IMR-90 (cell line): ENCODE measurements around the gene BAD. TPM values are rescaled to one million over a fixed set of nuclear protein-coding genes. Genes with fewer than 3 reads are reported as not detected.

Source experiments
- ATAC-seq: fragments of 200-7000 bp; cut with Tn5 transposase; 2 replicates; pipeline ENCODE4 v1.9.1; 2020; ENCODE audit warnings: low read depth, mild to moderate bottlenecking, moderate library complexity
- BruUV-seq: library from RNA; stranded (reverse); fragments of 400-500 nt; replicated peaks from 2 replicates; lab custom pipeline; 2021; lab: Mats Ljungman, UMichigan
- CTCF ChIA-PET: fragments of 300-600 bp; formaldehyde crosslinking; extraction: SDS; loops from one replicate; lab custom pipeline; 2021; ENCODE audit warnings: antibody characterized with exemption; lab: Yijun Ruan, JAX
- POLR2A ChIA-PET: fragments of 300-600 bp; sonication (Branson Sonifier 250); formaldehyde crosslinking; loops from one replicate; lab custom pipeline; 2022; ENCODE audit warnings: antibody characterized with exemption; ENCODE audit not compliant: unreplicated experiment; lab: Charles Lee
- DNase-seq: peaks from one replicate; pipeline ENCODE4 v3.0.0; 2013
- H2AFZ ChIP-seq: replicated peaks from 2 replicates; pipeline ENCODE3; 2013; ENCODE audit warnings: low read length, mild to moderate bottlenecking; ENCODE audit not compliant: poor library complexity
- H2AK5ac ChIP-seq: 2 replicates; pipeline ENCODE4 v1.6.1; 2013; ENCODE audit warnings: low read depth, low read length, inconsistent platforms
- H2AK9ac ChIP-seq: replicated peaks from 2 replicates; pipeline ENCODE3; 2013; ENCODE audit warnings: mild to moderate bottlenecking, low read depth, low read length, moderate library complexity; ENCODE audit not compliant: poor library complexity
- H2BK120ac ChIP-seq: 2 replicates; pipeline ENCODE4 v1.6.1; 2013; ENCODE audit warnings: low read depth, low read length, inconsistent platforms
- H2BK15ac ChIP-seq: 3 replicates; pipeline ENCODE4 v1.6.1; 2013; ENCODE audit warnings: low read depth, low read length, inconsistent platforms
- H2BK20ac ChIP-seq: 2 replicates; pipeline ENCODE4 v1.6.1; 2013; ENCODE audit warnings: low read depth, mild to moderate bottlenecking, inconsistent platforms, low read length, moderate library complexity
- H2BK5ac ChIP-seq: 2 replicates; pipeline ENCODE4 v1.6.1; 2013; ENCODE audit warnings: mild to moderate bottlenecking, low read depth, low read length, inconsistent platforms; ENCODE audit not compliant: poor library complexity, severe bottlenecking
- H3K14ac ChIP-seq: replicated peaks from 2 replicates; pipeline ENCODE4 v1.6.1; 2013; ENCODE audit warnings: low read depth, low read length, inconsistent platforms
- H3K18ac ChIP-seq: 2 replicates; pipeline ENCODE4 v1.6.1; 2013; ENCODE audit warnings: low read depth, low read length, control low read depth
- H3K23ac ChIP-seq: 2 replicates; pipeline ENCODE4 v1.6.1; 2013; ENCODE audit warnings: low read depth, low read length, inconsistent platforms
- H3K27ac ChIP-seq: 2 replicates; pipeline ENCODE4 v1.5.1; 2013; ENCODE audit warnings: mild to moderate bottlenecking, control low read depth, low read length; ENCODE audit not compliant: insufficient read depth
- H3K27me3 ChIP-seq: 2 replicates; pipeline ENCODE4 v1.6.1; 2013; ENCODE audit warnings: low read length; ENCODE audit not compliant: control insufficient read depth, insufficient read depth
- H3K36me3 ChIP-seq: 2 replicates; pipeline ENCODE4 v1.6.1; 2013; ENCODE audit warnings: low read length, mixed read lengths; ENCODE audit not compliant: control insufficient read depth, insufficient read depth
- H3K4ac ChIP-seq: 2 replicates; pipeline ENCODE4 v1.6.1; 2013; ENCODE audit warnings: low read depth, low read length, inconsistent platforms
- H3K4me1 ChIP-seq: 2 replicates; pipeline ENCODE4 v1.6.1; 2013; ENCODE audit warnings: low read length, mixed read lengths; ENCODE audit not compliant: control insufficient read depth, insufficient read depth
- H3K4me2 ChIP-seq: 2 replicates; pipeline ENCODE4 v1.6.1; 2013; ENCODE audit warnings: low read depth, mild to moderate bottlenecking, control low read depth, low read length, moderate library complexity
- H3K4me3 ChIP-seq: 2 replicates; pipeline ENCODE4 v1.5.1; 2013; ENCODE audit warnings: low read depth, mild to moderate bottlenecking, control low read depth, low read length, moderate library complexity; ENCODE audit not compliant: insufficient read depth
- H3K56ac ChIP-seq: 2 replicates; pipeline ENCODE4 v1.6.1; 2013; ENCODE audit warnings: low read length, inconsistent platforms; ENCODE audit not compliant: insufficient read depth; ENCODE audit errors: extremely low read depth
- H3K79me1 ChIP-seq, 2 experiments: 2 replicates each; pipeline ENCODE4 v1.6.1; 2013; ENCODE audit warnings: low read length in 2 of 2, inconsistent platforms in 1 of 2, low read depth in 1 of 2
- H3K9ac ChIP-seq: 2 replicates; pipeline ENCODE4 v1.6.1; 2013; ENCODE audit warnings: low read depth, low read length, control low read depth
- H3K9me1 ChIP-seq: 2 replicates; pipeline ENCODE4 v1.6.1; 2013; ENCODE audit warnings: low read length, inconsistent platforms; ENCODE audit not compliant: insufficient read depth
- H3K9me3 ChIP-seq: 2 replicates; pipeline ENCODE4 v1.6.1; 2013; ENCODE audit warnings: low read length; ENCODE audit not compliant: control insufficient read depth, insufficient read depth
- H4K20me1 ChIP-seq: 2 replicates; pipeline ENCODE4 v1.6.1; 2013; ENCODE audit warnings: low read length, inconsistent platforms; ENCODE audit not compliant: insufficient read depth
- H4K5ac ChIP-seq: 2 replicates; pipeline ENCODE4 v1.6.1; 2013; ENCODE audit warnings: mild to moderate bottlenecking, low read depth, low read length, control low read depth
- H4K8ac ChIP-seq, 2 experiments: 2 replicates each; pipeline ENCODE4 v1.6.1; 2013; ENCODE audit warnings: low read depth in 2 of 2, low read length in 2 of 2, control low read depth in 1 of 2, inconsistent platforms in 1 of 2
- H4K91ac ChIP-seq: 2 replicates; pipeline ENCODE4 v1.6.1; 2013; ENCODE audit warnings: low read depth, low read length, inconsistent platforms; ENCODE audit not compliant: insufficient read depth
- CEBPB ChIP-seq: IDR thresholded peaks from 2 replicates; pipeline ENCODE4 v1.6.1; 2012; ENCODE audit warnings: low read depth, low read length, improper control_type of control experiment
- CTCF ChIP-seq: conservative IDR thresholded peaks from 2 replicates; pipeline ENCODE4 v1.5.1; 2012; ENCODE audit warnings: mild to moderate bottlenecking, low read depth, low read length, improper control_type of control experiment
- MAFK ChIP-seq: IDR thresholded peaks from 2 replicates; pipeline ENCODE4 v1.6.1; 2012; ENCODE audit warnings: low read depth, low read length, improper control_type of control experiment
- USF2 ChIP-seq: fragments of 150-350 bp; IDR thresholded peaks from 2 replicates; pipeline ENCODE4 v1.6.1; 2017; ENCODE audit warnings: mild to moderate bottlenecking, antibody characterized with exemption, low read length, low read depth
- WGBS, 2 experiments: methylation state at CpG; one replicate each; pipeline versions ENCODE4 v1.1.5 to v1.1.7; 2013; ENCODE audit warnings: missing lambda C conversion rate in 2 of 2; ENCODE audit not compliant: insufficient read length in 1 of 2; ENCODE audit errors: extremely low coverage in 2 of 2; 5-methylcytosine and 5-hydroxymethylcytosine counted together
- dilution Hi-C: fragments of 300-500 bp; cut with HindIII; formaldehyde crosslinking; loops from one replicate; pipeline ENCODE4 v1.14.3; 2018; ENCODE audit warnings: low sequenced_read_pairs; ENCODE audit not compliant: unreplicated experiment
- in situ Hi-C: fragments of 300-500 bp; cut with MboI; formaldehyde crosslinking; loops from 3 replicates; pipeline ENCODE4 v1.14.3; 2019; ENCODE audit warnings: low sequenced_read_pairs, inconsistent platforms, mixed read lengths
- intact Hi-C: fragments of 100-400 bp; cut with micrococcal nuclease; formaldehyde crosslinking; loops from 2 replicates; pipeline ENCODE4 v1.10.0; 2022
- polyA plus RNA-seq, 3 experiments: library from polyadenylated mRNA; depleted of rRNA; stranded (reverse); fragments of >200 nt; gene quantifications; 2 replicates each; pipeline ENCODE4 v1.2.3, GENCODE V29; 2012; ENCODE audit warnings: low replicate concordance in 1 of 3
- total RNA-seq: library from RNA; depleted of rRNA; stranded (reverse); fragments of >200 nt; gene quantifications from 2 replicates; pipeline ENCODE4 v1.2.3, GENCODE V29; 2012

Gene BAD
- total and polyA plus RNA-seq, 2 of the 4 experiments (the other 2 are of a cell fraction), result 30.3 to 68.0 TPM

GRCh38 chr11:64238999-64239398 lies 45.5 kb downstream of the BAD start:
- dilution Hi-C loops (no loop called here), in situ Hi-C loops (no loop called here), intact Hi-C loops (no loop called here)
- H2AK9ac ChIP-seq, result no peak overlapping the region
- no peak overlapping the region for H4K5ac ChIP-seq
- no peak overlapping the region for H3K27ac ChIP-seq
- peaks cover 28% of the 10 kb centered on the region for H3K36me3 ChIP-seq
- no peak for DNase-seq
- no peak overlapping the region for H3K4ac ChIP-seq
- POLR2A ChIA-PET, result no interaction called here
- no peaks in the 10 kb centered on the region for H3K9me3 ChIP-seq
- no peak overlapping the region for H2BK120ac ChIP-seq
- TF ChIP-seq CTCF (no peak), USF2 (no peak), CEBPB (no peak), MAFK (no peak)
- H3K79me1 ChIP-seq, result peaks cover 30 to 48% of the 10 kb centered on the region in 2 experiments; a peak in 3 of 4 replicates
- H3K18ac ChIP-seq, result no peak overlapping the region
- BruUV-seq, result no TSS peak
- H2AK5ac ChIP-seq, result no peak overlapping the region
- no peak overlapping the region for H3K4me2 ChIP-seq
- no peak for ATAC-seq
- H4K20me1 ChIP-seq, result peaks cover 10% of the 10 kb centered on the region
- H4K91ac ChIP-seq, result no peak overlapping the region
- H3K14ac ChIP-seq, result no peak overlapping the region
- no peak overlapping the region for H3K4me3 ChIP-seq
- 100% methylated on average over 2 of the region's 5 CpGs; no CpG with 5 or more reads in 1 of the 2 experiments for WGBS, 2 experiments
- H3K9ac ChIP-seq, result no peak overlapping the region
- H2BK20ac ChIP-seq, result no peak overlapping the region
- no peak overlapping the region for H3K23ac ChIP-seq
- H2AFZ ChIP-seq, result no peak overlapping the region
- CTCF ChIA-PET, result no interaction called here
- H3K9me1 ChIP-seq, result peaks cover 14% of the 10 kb centered on the region
- H3K4me1 ChIP-seq, result peaks cover 14% of the 10 kb centered on the region
- no peak overlapping the region for H2BK15ac ChIP-seq
- H3K56ac ChIP-seq, result no peak overlapping the region
- H4K8ac ChIP-seq, result no peak overlapping the region
- no peak overlapping the region for H2BK5ac ChIP-seq
- no peaks in the 10 kb centered on the region for H3K27me3 ChIP-seq
